HEK293 (cell line): Measurements from ENCODE around the gene ZNF184.

Source experiments
- CTCF ChIA-PET: fragments of 350-600 bp; formaldehyde crosslinking; extraction: SDS; loops from one replicate; lab custom pipeline; 2021; ENCODE audit warnings: antibody characterized with exemption; lab: Yijun Ruan, JAX
- POLR2A ChIA-PET: fragments of 300-600 bp; formaldehyde crosslinking; extraction: SDS; loops from one replicate; lab custom pipeline; 2020; ENCODE audit warnings: antibody characterized with exemption, inconsistent platforms; lab: Yijun Ruan, JAX
- H3K27ac ChIP-seq: fragments of 200-500 bp; sonication (Bioruptor generic); 2 replicates; pipeline ENCODE4 v1.5.1; 2014; ENCODE audit warnings: low read depth, low read length, control low read depth, inconsistent platforms; ENCODE audit errors: extremely low read depth
- H3K36me3 ChIP-seq, 2 experiments: fragments of 200-500 bp in 1 of 2; sonication (Bioruptor generic) in 1 of 2; 1 replicate in 1 of 2; 2 replicates in 1 of 2; pipeline ENCODE4 v1.5.1; 2014 to 2017; ENCODE audit warnings: inconsistent platforms in 2 of 2, low read length in 2 of 2; ENCODE audit not compliant: control insufficient read depth in 2 of 2, insufficient read depth in 1 of 2
- H3K4me1 ChIP-seq: fragments of 200-500 bp; sonication (Bioruptor generic); 2 replicates; pipeline ENCODE4 v1.5.1; 2014; ENCODE audit warnings: mild to moderate bottlenecking, low read length, inconsistent platforms; ENCODE audit not compliant: control insufficient read depth, insufficient read depth
- H3K4me3 ChIP-seq: 2 replicates; pipeline ENCODE4 v1.5.1; 2011; ENCODE audit warnings: low read depth, mild to moderate bottlenecking, control low read depth, low read length, moderate library complexity
- H3K9me3 ChIP-seq: fragments of 200-500 bp; sonication (Bioruptor generic); 2 replicates; pipeline ENCODE4 v1.5.1; 2014; ENCODE audit warnings: low read depth, low read length, inconsistent platforms; ENCODE audit not compliant: control insufficient read depth, insufficient read depth
- INSM2 ChIP-seq: fragments of 450-650 bp; formaldehyde crosslinking; IDR thresholded peaks from 2 replicates; pipeline ENCODE4 v1.5.1; 2016; ENCODE audit warnings: missing biosample characterization, missing genetic modification characterization
- KLF7 ChIP-seq: fragments of 450-650 bp; formaldehyde crosslinking; IDR thresholded peaks from 2 replicates; pipeline ENCODE4 v1.5.1; 2016; ENCODE audit warnings: missing biosample characterization, missing genetic modification characterization, borderline replicate concordance
- RBAK ChIP-seq: fragments of 450-650 bp; formaldehyde crosslinking; IDR thresholded peaks from 2 replicates; pipeline ENCODE4 v1.5.1; 2016; ENCODE audit warnings: missing biosample characterization, missing genetic modification characterization
- SCRT1 ChIP-seq: fragments of 450-650 bp; formaldehyde crosslinking; IDR thresholded peaks from 2 replicates; pipeline ENCODE4 v1.5.1; 2016; ENCODE audit warnings: missing biosample characterization, missing genetic modification characterization, borderline replicate concordance
- SETDB1 ChIP-seq: IDR thresholded peaks from one replicate; pipeline ENCODE4 v1.6.1; 2017; ENCODE audit warnings: mild to moderate bottlenecking, low read length, moderate library complexity, mixed read lengths; ENCODE audit not compliant: insufficient read length
- ZNF274 ChIP-seq, 2 experiments: fragments of 200-500 bp in 1 of 2; fragments of 450-650 bp in 1 of 2; sonication (Bioruptor generic) in 1 of 2; formaldehyde crosslinking in 1 of 2; IDR thresholded peaks; 2 replicates each; pipeline versions ENCODE4 v1.5.1 to v1.6.1; 2014 to 2016; ENCODE audit warnings: borderline replicate concordance in 1 of 2, inconsistent platforms in 1 of 2, low read length in 1 of 2, missing biosample characterization in 1 of 2, missing genetic modification characterization in 1 of 2
- ZNF362 ChIP-seq: fragments of 450-650 bp; formaldehyde crosslinking; IDR thresholded peaks from 2 replicates; pipeline ENCODE4 v1.5.1; 2016; ENCODE audit warnings: missing biosample characterization, missing genetic modification characterization
- ZNF366 ChIP-seq: fragments of 450-650 bp; formaldehyde crosslinking; conservative IDR thresholded peaks from 2 replicates; pipeline ENCODE4 v1.5.1; 2016; ENCODE audit warnings: missing biosample characterization, missing genetic modification characterization
- ZNF513 ChIP-seq: fragments of 450-650 bp; IDR thresholded peaks from 2 replicates; pipeline ENCODE4 v1.5.1; 2018; ENCODE audit warnings: missing biosample characterization, missing genetic modification characterization
- ZNF544 ChIP-seq: fragments of 450-650 bp; formaldehyde crosslinking; IDR thresholded peaks from 2 replicates; pipeline ENCODE4 v1.5.0; 2017; ENCODE audit warnings: missing biosample characterization, missing genetic modification characterization
- ZNF596 ChIP-seq: fragments of 450-650 bp; IDR thresholded peaks from 2 replicates; pipeline ENCODE4 v1.5.0; 2018; ENCODE audit warnings: missing biosample characterization, mild to moderate bottlenecking, missing genetic modification characterization, moderate library complexity
- ZNF624 ChIP-seq: fragments of 450-650 bp; formaldehyde crosslinking; IDR thresholded peaks from 2 replicates; pipeline ENCODE4 v1.5.1; 2017; ENCODE audit warnings: missing biosample characterization, missing genetic modification characterization
- ZNF76 ChIP-seq: fragments of 450-650 bp; formaldehyde crosslinking; IDR thresholded peaks from 2 replicates; pipeline ENCODE4; 2016; ENCODE audit warnings: low read depth, missing biosample characterization, missing genetic modification characterization, borderline replicate concordance
- ZNF837 ChIP-seq: fragments of 450-650 bp; formaldehyde crosslinking; IDR thresholded peaks from 2 replicates; pipeline ENCODE4 v1.5.1; 2016; ENCODE audit warnings: missing biosample characterization, missing genetic modification characterization
- ZSCAN30 ChIP-seq: fragments of 450-650 bp; IDR thresholded peaks from 2 replicates; pipeline ENCODE4 v1.5.1; 2018; ENCODE audit warnings: missing biosample characterization, mild to moderate bottlenecking, missing genetic modification characterization, moderate library complexity
- TF ChIP-seq, protein P1 (sequence below): fragments of 450-650 bp; formaldehyde crosslinking; IDR thresholded peaks from 2 replicates; pipeline ENCODE4; 2016; ENCODE audit warnings: missing biosample characterization, missing genetic modification characterization
- TF ChIP-seq, protein P2 (sequence below): fragments of 450-650 bp; formaldehyde crosslinking; IDR thresholded peaks from 2 replicates; pipeline ENCODE4 v1.5.1; 2016; ENCODE audit warnings: missing biosample characterization, missing genetic modification characterization
- TF ChIP-seq, protein P3 (sequence below): fragments of 450-650 bp; formaldehyde crosslinking; IDR thresholded peaks from 2 replicates; pipeline ENCODE4 v1.5.1; 2016; ENCODE audit warnings: missing biosample characterization, missing genetic modification characterization

The ZNF184 gene

DNA sequence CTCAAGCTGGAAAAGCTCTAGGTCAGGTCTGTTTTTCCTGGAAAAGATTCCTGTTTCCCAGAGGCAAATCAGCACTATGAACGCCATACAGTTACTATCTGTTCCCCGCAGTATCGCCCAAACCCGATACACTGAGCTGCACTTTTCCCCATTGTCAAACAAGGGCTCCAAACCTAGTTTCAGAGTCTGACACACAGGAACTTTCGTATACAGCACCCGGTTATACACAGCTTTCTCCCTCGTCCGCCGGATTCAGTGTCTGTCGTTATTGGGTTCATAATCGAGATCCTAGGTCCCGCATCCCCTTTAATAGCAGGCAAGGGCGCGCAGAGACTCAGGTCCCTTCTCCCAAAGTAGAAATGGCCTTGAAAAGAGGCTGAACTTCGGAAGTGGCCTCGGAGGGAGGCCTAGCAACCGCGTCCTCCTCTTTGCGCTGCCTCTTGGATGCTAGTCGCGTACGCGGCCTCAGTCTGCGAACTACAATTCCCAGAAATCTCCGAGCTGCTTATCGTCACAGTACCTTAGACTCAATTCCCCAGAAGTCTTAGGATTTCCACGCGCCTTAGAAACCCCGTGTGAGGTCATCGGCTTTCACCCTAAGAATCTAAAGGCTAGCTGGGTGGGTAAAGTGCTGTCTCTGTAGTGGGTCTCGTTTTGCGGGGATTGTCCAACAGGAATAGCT lies 50.1 kb downstream of the ZNF184 start:
- POLR2A ChIA-PET, result no interaction called here
- H3K4me1 ChIP-seq, result no peaks in the 10 kb centered on the region
- H3K27ac ChIP-seq, result no peak overlapping the region
- CTCF ChIA-PET, result interaction anchor here (0.5 kb wide), 1 partner anchor 1324 kb away, joined by 3 read pairs; no protein-coding TSS in a partner anchor
- no peaks in the 10 kb centered on the region for H3K9me3 ChIP-seq
- H3K4me3 ChIP-seq, result no peak overlapping the region
- H3K36me3 ChIP-seq, result no peaks in the 10 kb centered on the region
- TF ChIP-seq ZNF837 (tag by site-specific recombination) (no peak), SETDB1 (no peak), ZNF596 (tag by site-specific recombination) (no peak), ZSCAN30 (tag by site-specific recombination) (no peak), SCRT1 (tag by site-specific recombination) (no peak), ZNF362 (tag by site-specific recombination) (no peak)

GRCh38 chr6:27419363-27419762 lies 53.5 kb downstream of the ZNF184 start:
- no peaks in the 10 kb centered on the region for H3K36me3 ChIP-seq
- ChIA-PET CTCF (no interaction called here), POLR2A (no interaction called here)
- no peak overlapping the region for H3K27ac ChIP-seq
- H3K4me3 ChIP-seq, result no peak overlapping the region
- no peaks in the 10 kb centered on the region for H3K9me3 ChIP-seq
- H3K4me1 ChIP-seq, result no peaks in the 10 kb centered on the region
- TF ChIP-seq ZNF274 (IDR thresholded peaks at IDR 0.05; ENCODE audit: low read length) (no peak), ZNF274 (tag by site-specific recombination; IDR thresholded peaks at IDR 0.05; ENCODE audit: borderline replicate concordance) (no peak), ZNF513 (no peak), RBAK (tag by site-specific recombination) (no peak), ZNF76 (no peak), ZNF624 (tag by site-specific recombination) (no peak), ZNF544 (tag by site-specific recombination) (no peak), KLF7 (no peak), ZNF366 (tag by site-specific recombination) (no peak), INSM2 (tag by site-specific recombination) (no peak)
- TF ChIP-seq, protein P1, sequence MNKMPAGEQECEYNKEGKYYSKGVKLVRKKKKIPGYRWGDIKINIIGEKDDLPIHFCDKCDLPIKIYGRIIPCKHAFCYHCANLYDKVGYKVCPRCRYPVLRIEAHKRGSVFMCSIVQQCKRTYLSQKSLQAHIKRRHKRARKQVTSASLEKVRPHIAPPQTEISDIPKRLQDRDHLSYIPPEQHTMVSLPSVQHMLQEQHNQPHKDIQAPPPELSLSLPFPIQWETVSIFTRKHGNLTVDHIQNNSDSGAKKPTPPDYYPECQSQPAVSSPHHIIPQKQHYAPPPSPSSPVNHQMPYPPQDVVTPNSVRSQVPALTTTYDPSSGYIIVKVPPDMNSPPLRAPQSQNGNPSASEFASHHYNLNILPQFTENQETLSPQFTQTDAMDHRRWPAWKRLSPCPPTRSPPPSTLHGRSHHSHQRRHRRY (tag by site-specific recombination), result no peak
- TF ChIP-seq, protein P2, sequence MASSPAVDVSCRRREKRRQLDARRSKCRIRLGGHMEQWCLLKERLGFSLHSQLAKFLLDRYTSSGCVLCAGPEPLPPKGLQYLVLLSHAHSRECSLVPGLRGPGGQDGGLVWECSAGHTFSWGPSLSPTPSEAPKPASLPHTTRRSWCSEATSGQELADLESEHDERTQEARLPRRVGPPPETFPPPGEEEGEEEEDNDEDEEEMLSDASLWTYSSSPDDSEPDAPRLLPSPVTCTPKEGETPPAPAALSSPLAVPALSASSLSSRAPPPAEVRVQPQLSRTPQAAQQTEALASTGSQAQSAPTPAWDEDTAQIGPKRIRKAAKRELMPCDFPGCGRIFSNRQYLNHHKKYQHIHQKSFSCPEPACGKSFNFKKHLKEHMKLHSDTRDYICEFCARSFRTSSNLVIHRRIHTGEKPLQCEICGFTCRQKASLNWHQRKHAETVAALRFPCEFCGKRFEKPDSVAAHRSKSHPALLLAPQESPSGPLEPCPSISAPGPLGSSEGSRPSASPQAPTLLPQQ, result no peak
- TF ChIP-seq, protein P3, sequence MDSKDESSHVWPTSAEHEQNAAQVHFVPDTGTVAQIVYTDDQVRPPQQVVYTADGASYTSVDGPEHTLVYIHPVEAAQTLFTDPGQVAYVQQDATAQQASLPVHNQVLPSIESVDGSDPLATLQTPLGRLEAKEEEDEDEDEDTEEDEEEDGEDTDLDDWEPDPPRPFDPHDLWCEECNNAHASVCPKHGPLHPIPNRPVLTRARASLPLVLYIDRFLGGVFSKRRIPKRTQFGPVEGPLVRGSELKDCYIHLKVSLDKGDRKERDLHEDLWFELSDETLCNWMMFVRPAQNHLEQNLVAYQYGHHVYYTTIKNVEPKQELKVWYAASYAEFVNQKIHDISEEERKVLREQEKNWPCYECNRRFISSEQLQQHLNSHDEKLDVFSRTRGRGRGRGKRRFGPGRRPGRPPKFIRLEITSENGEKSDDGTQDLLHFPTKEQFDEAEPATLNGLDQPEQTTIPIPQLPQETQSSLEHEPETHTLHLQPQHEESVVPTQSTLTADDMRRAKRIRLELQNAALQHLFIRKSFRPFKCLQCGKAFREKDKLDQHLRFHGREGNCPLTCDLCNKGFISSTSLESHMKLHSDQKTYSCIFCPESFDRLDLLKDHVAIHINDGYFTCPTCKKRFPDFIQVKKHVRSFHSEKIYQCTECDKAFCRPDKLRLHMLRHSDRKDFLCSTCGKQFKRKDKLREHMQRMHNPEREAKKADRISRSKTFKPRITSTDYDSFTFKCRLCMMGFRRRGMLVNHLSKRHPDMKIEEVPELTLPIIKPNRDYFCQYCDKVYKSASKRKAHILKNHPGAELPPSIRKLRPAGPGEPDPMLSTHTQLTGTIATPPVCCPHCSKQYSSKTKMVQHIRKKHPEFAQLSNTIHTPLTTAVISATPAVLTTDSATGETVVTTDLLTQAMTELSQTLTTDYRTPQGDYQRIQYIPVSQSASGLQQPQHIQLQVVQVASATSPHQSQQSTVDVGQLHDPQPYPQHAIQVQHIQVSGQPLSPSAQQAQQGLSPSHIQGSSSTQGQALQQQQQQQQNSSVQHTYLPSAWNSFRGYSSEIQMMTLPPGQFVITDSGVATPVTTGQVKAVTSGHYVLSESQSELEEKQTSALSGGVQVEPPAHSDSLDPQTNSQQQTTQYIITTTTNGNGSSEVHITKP (tag by site-specific recombination), result no peak
